K562 (cell line): ENCODE data around the gene VKORC1. TPM values are rescaled to one million over a fixed set of nuclear protein-coding genes. Genes with fewer than 3 reads are reported as not detected.

Experiments used
- ADNP ChIP-seq: fragments of 200-800 bp; sonication (Bioruptor generic); IDR thresholded peaks from 2 replicates; pipeline ENCODE4 v1.6.1; 2016; ENCODE audit warnings: missing genetic modification characterization, missing compliant biosample characterization
- CTBP1 ChIP-seq: fragments of 450-650 bp; IDR thresholded peaks from 2 replicates; pipeline ENCODE4 v1.6.1; 2016; ENCODE audit warnings: borderline replicate concordance
- FOXA1 ChIP-seq: fragments of 450-650 bp; IDR thresholded peaks from 2 replicates; pipeline ENCODE4 v1.6.1; 2016; ENCODE audit warnings: mild to moderate bottlenecking, borderline replicate concordance
- GATAD2B ChIP-seq: fragments of 450-650 bp; IDR thresholded peaks from 2 replicates; pipeline ENCODE4 v1.6.1; 2017; ENCODE audit warnings: mild to moderate bottlenecking, borderline replicate concordance
- HIVEP1 ChIP-seq: fragments of 250-450 bp; sonication (Bioruptor Pico); IDR thresholded peaks from 2 replicates; pipeline ENCODE4 v1.4.0; 2020; ENCODE audit warnings: mild to moderate bottlenecking
- HSF4 ChIP-seq: fragments of 250-450 bp; sonication (Bioruptor Pico); IDR thresholded peaks from 2 replicates; pipeline ENCODE4 v2.1.2; 2022; ENCODE audit warnings: mild to moderate bottlenecking, moderate library complexity, borderline replicate concordance
- KAT7 ChIP-seq: sonication (generic); formaldehyde crosslinking; IDR thresholded peaks from 2 replicates; pipeline ENCODE4 v1.8.0; 2022; ENCODE audit warnings: missing genetic modification reagents, mild to moderate bottlenecking, borderline replicate concordance
- L3MBTL2 ChIP-seq: fragments of 450-650 bp; IDR thresholded peaks from 2 replicates; pipeline ENCODE4 v1.6.1; 2016; ENCODE audit warnings: mild to moderate bottlenecking, moderate library complexity
- MIER1 ChIP-seq: fragments of 450-650 bp; IDR thresholded peaks from 2 replicates; pipeline ENCODE4 v1.6.1; 2016; ENCODE audit warnings: antibody characterized with exemption, mild to moderate bottlenecking, low read depth
- NCOA1 ChIP-seq: fragments of 450-650 bp; IDR thresholded peaks from 2 replicates; pipeline ENCODE4 v1.6.1; 2016; ENCODE audit warnings: low read depth
- NFIX ChIP-seq: fragments of 250-450 bp; sonication (Bioruptor Pico); IDR thresholded peaks from 2 replicates; pipeline ENCODE4 v1.4.0; 2020; ENCODE audit warnings: low read depth, mild to moderate bottlenecking, moderate library complexity
- POLR2G ChIP-seq: fragments of 200-400 bp; formaldehyde crosslinking; IDR thresholded peaks from 2 replicates; pipeline ENCODE4 v1.6.1; 2017; ENCODE audit warnings: low read depth, mild to moderate bottlenecking, antibody characterized with exemption, low read length, moderate library complexity
- SETDB1 ChIP-seq: IDR thresholded peaks from one replicate; pipeline ENCODE4 v1.6.1; 2012; ENCODE audit warnings: low read length, control low read depth, inconsistent platforms
- ZBTB8A ChIP-seq: fragments of 450-650 bp; IDR thresholded peaks from 2 replicates; pipeline ENCODE4 v1.6.1; 2018; ENCODE audit warnings: mild to moderate bottlenecking, moderate library complexity; ENCODE audit not compliant: partially characterized antibody
- ZC3H8 ChIP-seq: fragments of 450-650 bp; IDR thresholded peaks from 2 replicates; pipeline ENCODE4 v1.6.1; 2017
- ZEB2 ChIP-seq: fragments of 450-650 bp; IDR thresholded peaks from 2 replicates; pipeline ENCODE4 v1.6.1; 2016
- ZNF134 ChIP-seq: fragments of 250-450 bp; sonication (Bioruptor Pico); conservative IDR thresholded peaks from 2 replicates; pipeline ENCODE4 v1.4.0; 2020
- ZNF274 ChIP-seq: IDR thresholded peaks from 2 replicates; pipeline ENCODE4 v1.6.1; 2011; ENCODE audit warnings: low read depth, mild to moderate bottlenecking, low read length, moderate library complexity, borderline replicate concordance
- ZNF780A ChIP-seq: fragments of 250-450 bp; sonication (Bioruptor Pico); IDR thresholded peaks from 2 replicates; pipeline ENCODE4 v1.5.0; 2021; ENCODE audit warnings: mild to moderate bottlenecking
- polyA plus RNA-seq, 8 experiments: library from polyadenylated mRNA; depleted of rRNA in 4 of 8; stranded (reverse) in 5 of 8; unstranded in 3 of 8; fragments of >200 nt; fragmentation: Nextera tagmentation in 2 of 8; fragmentation: Illumina TruSeq in 1 of 8; extraction: Ambion mirVana in 2 of 8; extraction: Trizol in 1 of 8; gene quantifications; 2 replicates each; pipeline versions ENCODE4 v1.2.1 to v1.2.3, GENCODE V29; 2011 to 2014; ENCODE audit warnings: inconsistent platforms in 1 of 8, missing spikeins in 1 of 8
- total RNA-seq, 7 experiments: library from RNA; depleted of rRNA in 6 of 7; stranded (reverse); fragments of >200 nt in 6 of 7; fragmentation: Illumina TruSeq in 2 of 7; extraction: Trizol in 2 of 7; gene quantifications; 2 replicates each; pipeline versions ENCODE4 v1.2.1 to v1.2.3, GENCODE V29; 2011 to 2021; ENCODE audit warnings: low replicate concordance in 1 of 7
- TF ChIP-seq, protein P1 (sequence below): sonication (generic); formaldehyde crosslinking; IDR thresholded peaks from 2 replicates; pipeline ENCODE4 v1.8.0; 2022; ENCODE audit warnings: missing genetic modification reagents, mild to moderate bottlenecking, borderline replicate concordance
- TF ChIP-seq, protein P2 (sequence below): sonication (generic); formaldehyde crosslinking; IDR thresholded peaks from 2 replicates; pipeline ENCODE4 v1.8.0; 2022; ENCODE audit warnings: missing genetic modification reagents, mild to moderate bottlenecking, borderline replicate concordance
- TF ChIP-seq, protein P3 (sequence below), 2 experiments: IDR thresholded peaks; 2 replicates each; pipeline ENCODE4 v1.6.1; 2012; ENCODE audit warnings: improper control_type of control experiment in 2 of 2, low read depth in 2 of 2, low read length in 2 of 2, borderline replicate concordance in 1 of 2

Gene VKORC1
- total and polyA plus RNA-seq, 9 of the 15 experiments (the other 6 are each of a cell fraction or from before 2014, with no cell fraction given), result 30.0 to 119 (median 62.1) TPM

DNA sequence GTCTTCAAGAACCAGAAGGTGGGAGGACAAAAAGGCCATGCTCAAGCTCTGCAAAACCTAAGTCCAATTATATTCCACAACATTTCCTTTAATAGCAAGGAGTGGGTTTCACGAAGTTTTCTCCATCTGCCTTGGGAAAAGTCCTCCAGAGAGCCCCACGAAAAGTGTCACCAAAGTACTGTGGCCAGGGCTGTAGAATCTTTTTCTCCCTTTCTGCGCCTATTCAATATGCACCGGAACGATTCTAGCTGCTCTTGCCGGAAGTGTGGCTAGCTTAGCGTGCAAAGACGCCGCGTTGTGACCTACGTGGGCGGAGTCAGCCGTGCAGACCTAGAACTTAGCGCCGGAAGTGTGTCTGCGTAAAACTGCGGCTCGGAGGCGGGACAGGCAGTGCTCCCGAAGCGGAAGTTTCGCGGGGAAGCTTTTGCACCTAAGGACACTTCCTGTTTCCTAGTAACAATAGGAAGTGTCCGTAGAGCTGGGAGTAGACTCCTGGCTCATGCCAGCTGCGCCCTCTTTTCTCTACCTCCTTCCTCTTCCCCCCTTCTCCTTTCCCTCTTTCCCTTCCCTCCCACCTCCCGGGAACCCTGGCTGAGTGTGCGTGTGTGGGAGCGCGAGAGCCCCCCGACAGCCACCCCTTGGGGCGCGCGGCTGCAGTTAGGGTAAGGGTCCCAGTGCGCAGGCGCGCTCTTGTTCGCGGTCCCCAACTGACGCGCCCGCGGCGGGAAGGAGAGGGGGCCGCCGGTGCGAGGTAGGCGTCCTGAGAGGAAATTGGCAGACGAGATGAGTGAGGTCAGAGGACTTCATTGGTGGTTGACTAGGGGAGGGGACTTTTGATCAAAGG is 20.4 kb downstream of the VKORC1 start, which contains the start of the genes ZNF646 and ZNF668 (continued):
- TF ChIP-seq SETDB1 (no peak), NFIX (CRISPR knock-in tag) (no peak), ZNF780A (no peak), ZEB2 (peak; percentile 94), NCOA1 (peak; percentile 98), KAT7 (CRISPR knock-in tag) (peak; percentile 59; the same call in 1 of the 2 replicates), ZNF274 (no peak), ZNF134 (no peak), ZC3H8 (no peak), POLR2G (peak; percentile 83), L3MBTL2 (peak; percentile 56), MIER1 (no peak), ZBTB8A (no peak), FOXA1 (no peak), ADNP (tag) (no peak), GATAD2B (no peak), HSF4 (CRISPR knock-in tag) (no peak), CTBP1 (peak; percentile 79), HIVEP1 (CRISPR knock-in tag) (no peak)
- TF ChIP-seq, protein P1, sequence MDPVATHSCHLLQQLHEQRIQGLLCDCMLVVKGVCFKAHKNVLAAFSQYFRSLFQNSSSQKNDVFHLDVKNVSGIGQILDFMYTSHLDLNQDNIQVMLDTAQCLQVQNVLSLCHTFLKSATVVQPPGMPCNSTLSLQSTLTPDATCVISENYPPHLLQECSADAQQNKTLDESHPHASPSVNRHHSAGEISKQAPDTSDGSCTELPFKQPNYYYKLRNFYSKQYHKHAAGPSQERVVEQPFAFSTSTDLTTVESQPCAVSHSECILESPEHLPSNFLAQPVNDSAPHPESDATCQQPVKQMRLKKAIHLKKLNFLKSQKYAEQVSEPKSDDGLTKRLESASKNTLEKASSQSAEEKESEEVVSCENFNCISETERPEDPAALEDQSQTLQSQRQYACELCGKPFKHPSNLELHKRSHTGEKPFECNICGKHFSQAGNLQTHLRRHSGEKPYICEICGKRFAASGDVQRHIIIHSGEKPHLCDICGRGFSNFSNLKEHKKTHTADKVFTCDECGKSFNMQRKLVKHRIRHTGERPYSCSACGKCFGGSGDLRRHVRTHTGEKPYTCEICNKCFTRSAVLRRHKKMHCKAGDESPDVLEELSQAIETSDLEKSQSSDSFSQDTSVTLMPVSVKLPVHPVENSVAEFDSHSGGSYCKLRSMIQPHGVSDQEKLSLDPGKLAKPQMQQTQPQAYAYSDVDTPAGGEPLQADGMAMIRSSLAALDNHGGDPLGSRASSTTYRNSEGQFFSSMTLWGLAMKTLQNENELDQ (CRISPR knock-in tag), result no peak
- TF ChIP-seq, protein P2, sequence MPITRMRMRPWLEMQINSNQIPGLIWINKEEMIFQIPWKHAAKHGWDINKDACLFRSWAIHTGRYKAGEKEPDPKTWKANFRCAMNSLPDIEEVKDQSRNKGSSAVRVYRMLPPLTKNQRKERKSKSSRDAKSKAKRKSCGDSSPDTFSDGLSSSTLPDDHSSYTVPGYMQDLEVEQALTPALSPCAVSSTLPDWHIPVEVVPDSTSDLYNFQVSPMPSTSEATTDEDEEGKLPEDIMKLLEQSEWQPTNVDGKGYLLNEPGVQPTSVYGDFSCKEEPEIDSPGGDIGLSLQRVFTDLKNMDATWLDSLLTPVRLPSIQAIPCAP, result no peak
- TF ChIP-seq, protein P3, sequence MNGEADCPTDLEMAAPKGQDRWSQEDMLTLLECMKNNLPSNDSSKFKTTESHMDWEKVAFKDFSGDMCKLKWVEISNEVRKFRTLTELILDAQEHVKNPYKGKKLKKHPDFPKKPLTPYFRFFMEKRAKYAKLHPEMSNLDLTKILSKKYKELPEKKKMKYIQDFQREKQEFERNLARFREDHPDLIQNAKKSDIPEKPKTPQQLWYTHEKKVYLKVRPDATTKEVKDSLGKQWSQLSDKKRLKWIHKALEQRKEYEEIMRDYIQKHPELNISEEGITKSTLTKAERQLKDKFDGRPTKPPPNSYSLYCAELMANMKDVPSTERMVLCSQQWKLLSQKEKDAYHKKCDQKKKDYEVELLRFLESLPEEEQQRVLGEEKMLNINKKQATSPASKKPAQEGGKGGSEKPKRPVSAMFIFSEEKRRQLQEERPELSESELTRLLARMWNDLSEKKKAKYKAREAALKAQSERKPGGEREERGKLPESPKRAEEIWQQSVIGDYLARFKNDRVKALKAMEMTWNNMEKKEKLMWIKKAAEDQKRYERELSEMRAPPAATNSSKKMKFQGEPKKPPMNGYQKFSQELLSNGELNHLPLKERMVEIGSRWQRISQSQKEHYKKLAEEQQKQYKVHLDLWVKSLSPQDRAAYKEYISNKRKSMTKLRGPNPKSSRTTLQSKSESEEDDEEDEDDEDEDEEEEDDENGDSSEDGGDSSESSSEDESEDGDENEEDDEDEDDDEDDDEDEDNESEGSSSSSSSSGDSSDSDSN (IDR thresholded peaks at IDR 0.05; ENCODE audit: borderline replicate concordance in 1 of 2, low read depth in 2 of 2, low read length in 2 of 2), result peak; percentile 8 to 52; a peak in 1 of 4 replicates
